ENCODE measurements around the gene COMMD1.
"Not testable (repeated sequence)": the region's sequence is repeated elsewhere in the genome, so short reads cannot be mapped to it uniquely, and the experiment has no call there.

The COMMD1 gene

GRCh38 chr2:62030902-62031301 lies 125.4 kb downstream of the COMMD1 start:
- no peak for DNase-seq (ENCODE audit: low read depth in 2 of 2)

GRCh38 chr2:62032096-62032495 lies 126.6 kb downstream of the COMMD1 start:
- DNase-seq (ENCODE audit: low read depth in 2 of 2) = no peak

DNA sequence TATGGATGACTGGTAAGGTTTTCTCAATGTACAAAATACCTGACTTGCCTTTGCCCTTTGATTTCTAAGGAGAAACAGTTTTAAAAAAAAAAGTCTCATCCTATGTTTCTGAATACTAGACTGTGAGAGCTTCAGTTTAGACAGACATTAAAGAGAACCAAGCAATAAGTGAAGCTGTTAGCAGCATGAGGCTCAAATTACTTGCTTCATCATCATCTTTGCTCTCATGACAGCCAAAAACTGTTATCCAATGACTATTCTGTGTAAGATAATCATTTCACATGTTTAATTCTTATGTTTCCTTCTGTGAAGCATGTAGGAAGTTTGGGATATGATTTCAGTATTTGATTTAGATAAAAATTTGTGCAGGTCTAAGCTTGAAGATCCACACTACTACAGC lies 129.2 kb downstream of the COMMD1 start:
- no peak for DNase-seq (ENCODE audit: low read depth in 2 of 2)

- no peak for DNase-seq (ENCODE audit: low read depth in 2 of 2)
These were observed 130.8 kb downstream of the COMMD1 start for GRCh38 chr2:62036229-62036628.

DNA sequence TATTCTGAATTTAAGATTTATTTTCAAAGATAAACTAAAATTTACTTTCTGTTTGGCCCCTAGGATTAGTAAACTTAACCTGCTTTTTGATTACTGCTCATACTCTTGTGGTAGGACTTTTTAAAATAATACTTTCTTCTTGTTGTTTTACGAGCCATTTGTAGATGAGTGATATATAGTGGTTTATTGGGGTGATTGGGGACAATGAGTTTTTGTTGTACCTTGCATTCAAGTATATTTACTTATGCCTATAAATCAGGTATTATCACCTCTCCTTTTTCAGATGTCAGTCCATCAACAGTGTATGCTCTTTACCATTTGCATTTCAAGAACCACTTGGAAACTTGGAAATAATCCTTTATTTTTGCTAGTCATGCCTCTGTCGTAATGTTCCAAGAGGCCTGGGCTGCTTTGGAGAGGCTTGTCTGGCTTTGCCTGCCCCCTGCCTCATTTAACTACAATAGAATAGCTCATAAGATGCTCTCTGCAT lies 131.3 kb downstream of the COMMD1 start:
- DNase-seq (ENCODE audit: low read depth in 2 of 2) = no peak

- peak; percentile 34 to 36 for DNase-seq (ENCODE audit: low read depth in 2 of 2)
These were observed 133.7 kb downstream of the COMMD1 start for GRCh38 chr2:62038975-62039771.

DNA sequence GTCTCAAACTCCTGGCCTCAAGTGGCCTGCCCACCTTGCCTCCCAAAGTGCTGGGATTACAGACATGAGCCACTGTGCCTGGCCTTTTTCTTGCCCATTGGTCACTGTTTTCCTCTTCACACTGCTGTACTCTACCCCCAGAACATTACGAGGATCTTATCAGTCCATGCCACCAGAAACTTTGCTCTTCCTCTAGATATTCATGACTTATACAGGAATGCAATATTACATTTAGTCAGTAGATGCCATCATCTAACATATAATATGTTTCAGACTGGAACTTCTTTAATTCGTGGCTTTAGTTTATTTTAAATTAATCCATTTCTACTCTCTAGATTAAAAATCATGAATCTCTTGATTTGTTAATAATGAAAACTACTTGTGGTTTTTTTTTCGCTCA lies 135.5 kb downstream of the COMMD1 start:
- no peak for DNase-seq (ENCODE audit: low read depth in 2 of 2)

DNA sequence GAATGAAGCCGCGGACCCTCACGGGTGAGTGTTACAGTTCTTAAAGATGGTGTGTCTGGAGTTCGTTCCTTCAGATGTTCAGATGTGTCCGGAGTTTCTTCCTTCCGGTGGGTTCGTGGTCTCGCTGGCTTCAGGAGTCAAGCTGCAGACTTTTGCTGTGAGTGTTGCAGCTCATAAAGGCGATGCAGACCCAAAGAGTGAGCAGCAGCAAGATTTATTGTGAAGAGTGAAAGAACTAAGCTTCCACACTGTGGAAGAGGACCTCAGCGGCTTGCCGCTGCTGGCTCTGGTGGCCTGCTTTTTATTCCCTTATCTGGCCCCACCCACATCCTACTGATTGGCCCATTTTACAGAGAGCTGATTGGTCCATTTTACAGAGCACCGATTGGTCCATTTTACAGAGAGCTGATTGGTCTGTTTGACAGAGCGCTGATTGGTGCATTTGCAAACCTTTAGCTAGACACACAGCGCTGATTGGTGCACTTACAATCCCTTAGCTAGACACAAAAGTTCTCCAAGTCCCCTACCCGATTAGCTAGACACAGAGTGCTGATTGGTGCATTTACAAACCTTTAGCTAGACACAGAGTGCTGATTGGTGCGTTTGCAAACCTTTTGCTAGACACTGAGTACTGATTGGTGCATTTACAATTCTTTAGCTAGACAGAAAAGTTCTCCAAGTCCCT lies 136.4 kb downstream of the COMMD1 start:
- DNase-seq (ENCODE audit: low read depth in 2 of 2) = not testable (repeated sequence)

- DNase-seq (ENCODE audit: low read depth in 2 of 2) = no peak
These were observed 136.9 kb downstream of the COMMD1 start for GRCh38 chr2:62042400-62042799.

- DNase-seq (ENCODE audit: low read depth in 2 of 2) = no peak
These were observed 137.5 kb downstream of the COMMD1 start for GRCh38 chr2:62042944-62043343.

DNA sequence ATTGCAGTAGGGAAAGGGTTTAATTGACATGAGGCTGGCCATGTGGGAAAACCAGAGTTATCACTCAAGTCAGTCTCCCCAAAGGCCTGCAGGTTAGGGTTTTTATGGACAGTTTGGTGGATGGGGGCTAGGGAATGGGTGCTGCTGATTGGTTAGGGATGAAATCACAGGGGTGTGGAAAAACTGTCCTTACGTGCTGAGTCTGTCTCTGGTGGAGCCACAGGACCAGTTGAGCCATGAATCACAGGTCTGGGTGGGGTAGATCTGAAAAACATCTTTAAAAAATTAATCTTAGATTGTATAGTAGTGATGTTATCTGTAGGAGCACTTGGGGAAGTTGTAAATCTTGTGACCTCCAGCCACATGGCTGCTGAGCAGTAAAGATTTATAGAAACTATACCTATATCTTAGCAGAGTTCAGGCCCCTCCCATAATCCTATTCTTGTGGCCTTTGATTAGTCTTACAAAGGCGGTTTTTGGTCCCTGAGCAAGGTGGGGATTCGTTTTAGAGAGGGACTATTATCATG lies 139.6 kb downstream of the COMMD1 start:
- DNase-seq (ENCODE audit: low read depth in 2 of 2) = no peak

GRCh38 chr2:62046141-62046540 lies 140.7 kb downstream of the COMMD1 start:
- DNase-seq (ENCODE audit: low read depth in 2 of 2) = no peak

DNA sequence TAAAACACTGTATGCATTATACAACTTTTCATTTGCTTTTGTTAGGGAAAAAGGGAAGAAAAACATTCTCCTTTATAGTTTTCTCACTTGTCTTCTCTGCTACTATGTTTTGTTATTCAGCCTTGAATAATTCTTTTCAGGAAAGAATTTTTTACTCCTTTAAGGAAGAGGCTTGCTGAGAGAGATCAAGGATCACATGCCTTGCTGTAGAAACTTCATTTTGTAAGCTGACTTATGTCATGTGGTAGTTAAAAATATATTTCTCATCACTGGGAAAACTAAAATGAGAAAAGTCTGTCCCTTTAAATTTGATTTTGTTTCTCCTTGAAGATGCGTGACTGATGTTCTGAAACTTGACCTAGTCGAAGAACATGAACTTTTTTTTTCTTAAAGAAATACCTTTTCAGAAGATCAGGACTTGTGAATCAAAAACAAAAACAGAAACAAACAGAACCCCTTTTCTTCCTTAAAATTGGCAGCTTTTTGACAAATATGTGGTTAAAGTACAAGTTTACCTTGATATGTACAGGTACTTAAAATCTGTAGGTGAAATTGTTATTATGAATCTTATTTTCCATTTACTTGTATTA lies 145.1 kb downstream of the COMMD1 start:
- no peak for DNase-seq (ENCODE audit: low read depth in 2 of 2)

- no peak for DNase-seq (ENCODE audit: low read depth in 2 of 2)
These were observed 148.7 kb downstream of the COMMD1 start for GRCh38 chr2:62054029-62054791.

DNA sequence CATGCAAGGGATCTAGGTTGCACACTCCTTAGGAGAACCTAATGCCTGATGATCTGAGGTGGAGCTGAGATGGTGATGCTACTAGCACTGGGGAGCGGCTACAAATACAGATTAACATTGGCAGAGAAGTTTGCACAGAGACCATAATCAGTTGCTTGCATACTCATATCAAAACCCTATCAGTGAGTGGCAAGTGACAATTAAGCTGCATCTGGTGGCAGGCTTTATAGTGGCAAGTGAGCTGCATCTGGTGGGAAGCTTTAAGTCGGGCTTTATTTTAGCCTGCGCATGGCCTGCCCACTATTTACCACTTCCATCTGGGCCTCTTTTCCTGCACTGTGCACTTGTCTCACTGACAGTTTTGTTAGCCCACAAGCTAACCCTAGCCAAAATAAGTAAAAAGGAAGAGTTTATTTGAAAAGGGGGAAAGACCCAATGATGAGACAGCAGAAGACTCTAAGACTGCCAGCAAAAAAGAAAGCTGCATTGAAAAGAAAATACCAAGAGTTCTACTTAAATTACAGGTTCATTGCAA lies 149.5 kb downstream of the COMMD1 start:
- DNase-seq (ENCODE audit: low read depth in 2 of 2) = no peak

DNA sequence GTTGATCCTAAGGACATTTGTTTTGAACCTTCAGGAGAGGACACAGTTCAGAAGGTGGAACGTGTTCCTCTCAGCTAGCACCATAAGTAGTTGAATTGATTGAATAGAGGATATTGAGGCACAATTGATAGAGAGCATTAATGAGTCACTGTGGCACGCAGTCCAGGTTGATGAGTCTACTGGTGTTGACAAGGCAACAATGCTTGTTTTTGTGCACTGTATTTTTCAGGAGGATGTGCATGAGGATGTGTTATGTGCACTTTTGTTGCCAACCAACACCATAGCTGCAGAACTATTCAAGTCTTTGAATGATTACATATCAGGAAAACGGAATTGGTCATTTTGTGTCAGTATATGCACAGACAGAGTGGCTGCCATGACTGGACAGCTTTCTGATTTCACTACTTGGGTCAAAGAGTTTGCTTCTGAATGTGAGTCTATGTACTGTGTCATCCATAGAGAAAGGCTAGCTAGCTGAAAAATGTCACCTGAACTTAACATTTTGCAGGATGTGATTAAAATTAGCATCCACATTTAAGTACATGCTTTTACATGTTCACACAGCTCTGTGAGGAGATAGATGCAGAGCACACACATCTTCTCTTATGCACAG lies 150.4 kb downstream of the COMMD1 start:
- DNase-seq (ENCODE audit: low read depth in 2 of 2) = no peak

DNA sequence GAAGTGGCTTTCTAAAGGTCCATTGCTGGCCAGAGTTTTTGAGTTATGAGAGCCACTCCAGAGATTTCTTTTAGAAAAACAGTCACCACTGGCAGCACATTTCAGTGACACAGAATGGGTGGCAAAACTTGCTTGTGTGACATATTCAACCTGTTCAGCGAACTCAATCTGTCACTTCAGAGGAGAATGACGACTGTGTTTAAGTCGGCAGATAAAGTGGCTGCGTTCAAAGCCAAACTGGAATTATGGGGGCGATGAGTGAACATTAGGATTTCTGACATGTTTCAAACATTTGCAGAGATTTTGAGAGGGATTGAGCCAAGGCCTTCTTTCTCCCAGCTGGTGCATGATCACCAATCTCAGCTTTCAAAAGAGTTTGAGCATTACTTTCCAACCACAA lies 150.9 kb downstream of the COMMD1 start:
- DNase-seq (ENCODE audit: low read depth in 2 of 2) = no peak

DNA sequence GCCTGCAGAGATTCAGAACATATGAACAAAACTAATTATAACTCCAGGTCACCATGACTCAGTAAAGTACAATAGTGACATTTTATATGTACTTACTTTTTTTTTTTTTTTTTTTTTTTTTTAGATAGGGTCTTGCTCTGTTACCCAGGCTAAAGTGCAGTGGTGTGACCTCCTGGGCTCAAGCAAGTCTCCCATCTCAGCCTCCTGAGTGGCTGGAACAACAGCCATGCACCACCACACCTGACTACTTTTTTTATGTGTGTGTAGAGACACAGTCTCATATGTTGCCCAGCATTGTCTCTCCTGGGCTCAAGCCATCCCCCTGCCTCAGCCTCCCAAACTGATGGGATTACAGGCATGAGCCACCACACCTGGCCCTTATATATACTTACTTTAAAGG lies 159.8 kb downstream of the COMMD1 start:
- DNase-seq (ENCODE audit: low read depth in 2 of 2) = no peak

- no peak for DNase-seq (ENCODE audit: low read depth in 2 of 2)
These were observed 165.7 kb downstream of the COMMD1 start for GRCh38 chr2:62071126-62071598.

- no peak for DNase-seq (ENCODE audit: low read depth in 2 of 2)
These were observed 166.5 kb downstream of the COMMD1 start for GRCh38 chr2:62071760-62072680.

Measured in fibroblast of skin of left biceps (primary cell).